Mesothelial cell of epicardium (in vitro differentiated cells): ENCODE data around the gene RAP1GAP2. TPM values are rescaled to one million over a fixed set of nuclear protein-coding genes. Genes with fewer than 3 reads are reported as not detected.
"Not testable (repeated sequence)": the region's sequence is repeated elsewhere in the genome, so short reads cannot be mapped to it uniquely, and the experiment has no call there.

Experiments
- DNase-seq, 2 experiments: peaks; one replicate each; pipeline ENCODE4 v3.0.0; 2021; ENCODE audit warnings: low spot score in 2 of 2; ENCODE audit not compliant: unreplicated experiment in 2 of 2
- H3K27ac Mint-ChIP-seq: 2 replicates; pipeline ENCODE4 v1.8.0; 2021; ENCODE audit warnings: mixed read lengths
- H3K27me3 Mint-ChIP-seq: 2 replicates; pipeline ENCODE4 v1.8.0; 2021; ENCODE audit warnings: low read depth, mixed read lengths
- H3K36me3 Mint-ChIP-seq: 2 replicates; pipeline ENCODE4 v1.8.0; 2021; ENCODE audit warnings: mixed read lengths
- H3K4me1 Mint-ChIP-seq: 2 replicates; pipeline ENCODE4 v1.8.0; 2021; ENCODE audit warnings: mixed read lengths
- H3K4me3 Mint-ChIP-seq: 2 replicates; pipeline ENCODE4 v1.8.0; 2021; ENCODE audit warnings: mild to moderate bottlenecking, moderate library complexity, mixed read lengths
- H3K9me3 Mint-ChIP-seq: 2 replicates; pipeline ENCODE4 v1.8.0; 2021; ENCODE audit warnings: mixed read lengths
- total RNA-seq: library from RNA; stranded (reverse); gene quantifications from 3 replicates; pipeline ENCODE4 v1.2.1, GENCODE V29; 2021
- TF ChIP-seq, protein P1 (sequence below): fragments of 200-600 bp; sonication (generic); IDR thresholded peaks from one replicate; pipeline ENCODE4 v1.5.0; 2021; ENCODE audit warnings: antibody characterized with exemption; ENCODE audit not compliant: unreplicated experiment

RAP1GAP2 gene
- total RNA-seq, 1 donor from 2014 or later: 7.1 TPM

DNA sequence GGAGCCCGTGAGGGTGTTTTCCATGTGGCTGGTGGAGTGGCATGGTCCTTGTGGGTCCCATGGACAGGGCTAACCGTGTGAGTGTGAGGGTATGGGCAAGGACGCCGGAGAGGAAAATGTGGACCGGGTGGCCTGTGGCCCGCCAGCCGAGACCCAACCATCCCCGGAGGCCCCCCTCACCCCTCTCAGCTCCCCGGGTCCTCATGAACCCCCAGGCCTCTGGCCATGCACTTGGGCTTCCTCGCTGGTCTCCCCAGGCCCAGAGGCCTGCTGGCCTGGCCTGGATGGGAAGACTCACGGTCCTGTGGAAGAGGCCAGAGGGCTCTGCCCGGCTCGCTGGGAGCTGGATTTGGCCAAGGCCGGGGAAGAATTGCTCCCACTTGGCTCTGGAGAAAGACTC lies 13.1 kb downstream of the RAP1GAP2 start:
- Mint-ChIP-seq H3K4me1 (peaks cover 3% of the 10 kb centered on the region), H3K9me3 (no peaks in the 10 kb centered on the region), H3K4me3 (no peak overlapping the region), H3K27ac (no peak overlapping the region), H3K36me3 (no peaks in the 10 kb centered on the region), H3K27me3 (no peaks in the 10 kb centered on the region)
- TF ChIP-seq, protein P1, sequence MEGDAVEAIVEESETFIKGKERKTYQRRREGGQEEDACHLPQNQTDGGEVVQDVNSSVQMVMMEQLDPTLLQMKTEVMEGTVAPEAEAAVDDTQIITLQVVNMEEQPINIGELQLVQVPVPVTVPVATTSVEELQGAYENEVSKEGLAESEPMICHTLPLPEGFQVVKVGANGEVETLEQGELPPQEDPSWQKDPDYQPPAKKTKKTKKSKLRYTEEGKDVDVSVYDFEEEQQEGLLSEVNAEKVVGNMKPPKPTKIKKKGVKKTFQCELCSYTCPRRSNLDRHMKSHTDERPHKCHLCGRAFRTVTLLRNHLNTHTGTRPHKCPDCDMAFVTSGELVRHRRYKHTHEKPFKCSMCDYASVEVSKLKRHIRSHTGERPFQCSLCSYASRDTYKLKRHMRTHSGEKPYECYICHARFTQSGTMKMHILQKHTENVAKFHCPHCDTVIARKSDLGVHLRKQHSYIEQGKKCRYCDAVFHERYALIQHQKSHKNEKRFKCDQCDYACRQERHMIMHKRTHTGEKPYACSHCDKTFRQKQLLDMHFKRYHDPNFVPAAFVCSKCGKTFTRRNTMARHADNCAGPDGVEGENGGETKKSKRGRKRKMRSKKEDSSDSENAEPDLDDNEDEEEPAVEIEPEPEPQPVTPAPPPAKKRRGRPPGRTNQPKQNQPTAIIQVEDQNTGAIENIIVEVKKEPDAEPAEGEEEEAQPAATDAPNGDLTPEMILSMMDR: no peak
- no peak for DNase-seq

DNA sequence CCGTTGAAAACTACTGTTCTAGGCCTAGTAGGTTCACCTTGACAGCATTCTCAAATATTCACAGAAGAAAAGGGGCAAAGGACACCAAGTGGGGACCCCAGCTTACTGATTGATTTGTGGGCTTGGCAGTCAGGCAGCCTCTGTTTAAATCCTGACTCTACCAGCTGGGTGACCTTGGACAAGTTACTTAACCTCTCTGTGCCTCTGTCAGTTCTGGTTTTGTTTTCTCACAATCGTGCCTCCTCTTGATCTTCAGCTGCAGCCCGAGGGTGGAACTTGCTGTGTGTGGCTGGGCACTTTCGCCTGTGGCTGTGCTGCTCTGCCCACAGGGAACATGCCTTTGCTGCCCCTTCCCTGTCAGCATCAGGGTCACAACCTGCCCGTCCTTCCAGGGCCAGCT lies 17.8 kb downstream of the RAP1GAP2 start:
- no peaks in the 10 kb centered on the region for H3K36me3 Mint-ChIP-seq
- no peaks in the 10 kb centered on the region for H3K9me3 Mint-ChIP-seq
- H3K4me1 Mint-ChIP-seq: peaks cover 6% of the 10 kb centered on the region

DNA sequence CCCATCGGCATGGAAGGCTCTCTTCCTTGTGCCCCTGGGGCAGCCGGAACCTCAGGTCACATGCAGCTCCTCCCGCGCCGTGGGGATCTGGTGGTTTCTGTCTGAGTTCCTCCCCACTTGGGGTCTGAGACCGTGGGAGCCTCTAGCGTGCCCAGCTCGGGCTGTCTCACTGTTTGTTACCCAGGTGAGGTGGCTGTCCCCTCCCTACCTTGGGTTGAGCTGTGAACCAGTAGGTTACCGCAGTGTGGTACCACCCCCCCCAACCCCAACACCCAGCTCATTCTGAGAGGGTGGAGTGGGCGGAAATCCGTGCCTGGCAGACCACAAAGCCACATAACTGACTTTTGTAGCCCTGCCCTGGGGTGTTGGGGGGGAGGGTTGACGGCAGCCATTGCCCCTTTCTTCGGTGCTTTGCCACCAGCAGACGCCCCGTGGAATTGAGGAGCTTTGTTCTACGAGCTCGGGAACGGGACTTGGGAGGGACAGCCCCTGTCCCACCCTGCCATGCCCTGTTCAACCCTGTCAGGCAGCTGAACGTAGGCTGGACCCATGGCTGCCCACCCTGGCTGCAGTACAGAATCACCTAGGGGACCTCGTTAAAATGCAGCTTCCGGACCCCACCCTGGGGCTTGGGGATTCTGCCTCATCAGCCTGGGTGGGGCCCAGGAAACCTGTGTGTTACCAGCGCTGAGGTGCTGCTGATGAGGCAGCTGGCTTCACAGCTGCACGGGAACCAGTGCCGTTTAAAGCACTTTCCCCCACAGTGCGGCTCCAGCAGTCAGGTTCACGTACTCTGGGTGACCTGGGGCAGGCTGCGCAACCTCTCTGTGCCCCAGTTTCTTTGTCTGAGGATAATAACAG lies 18.5 kb downstream of the RAP1GAP2 start:
- no peak overlapping the region for H3K4me3 Mint-ChIP-seq
- no peak overlapping the region for H3K27ac Mint-ChIP-seq
- peaks cover 6% of the 10 kb centered on the region for H3K4me1 Mint-ChIP-seq
- H3K9me3 Mint-ChIP-seq: no peaks in the 10 kb centered on the region
- TF ChIP-seq, protein P1: no peak
- H3K27me3 Mint-ChIP-seq: no peaks in the 10 kb centered on the region
- no peak for DNase-seq
- no peaks in the 10 kb centered on the region for H3K36me3 Mint-ChIP-seq

More for the DNA sequence above, 17.8 kb downstream of the RAP1GAP2 start:
- TF ChIP-seq, protein P1: no peak
- DNase-seq: no peak
- Mint-ChIP-seq H3K4me3 (no peak overlapping the region), H3K27ac (no peak overlapping the region), H3K27me3 (no peaks in the 10 kb centered on the region)

DNA sequence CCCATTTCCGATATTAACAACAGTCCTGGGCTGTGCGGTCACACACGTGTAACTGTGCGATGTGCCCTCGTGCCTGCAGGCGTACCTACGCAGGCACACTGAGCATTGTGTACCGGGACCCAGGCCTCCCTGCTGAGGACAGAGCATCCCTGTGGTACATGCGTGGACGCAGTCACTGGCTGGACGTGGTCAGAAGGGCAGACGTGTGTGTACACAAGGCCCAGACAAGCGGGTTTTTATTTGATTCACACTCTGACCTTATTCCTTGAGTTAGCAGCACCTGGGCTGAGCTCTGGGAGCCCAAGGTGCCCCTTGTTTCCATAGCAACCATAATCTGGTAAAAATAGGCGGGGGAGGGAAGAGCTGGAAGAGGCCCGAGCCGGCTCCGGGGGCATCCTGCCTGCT lies 19.5 kb downstream of the RAP1GAP2 start:
- no peaks in the 10 kb centered on the region for H3K27me3 Mint-ChIP-seq
- DNase-seq: no peak
- peaks cover 6% of the 10 kb centered on the region for H3K4me1 Mint-ChIP-seq
- H3K4me3 Mint-ChIP-seq: no peak overlapping the region
- no peak overlapping the region for H3K27ac Mint-ChIP-seq
- TF ChIP-seq, protein P1: no peak
- no peaks in the 10 kb centered on the region for H3K9me3 Mint-ChIP-seq
- H3K36me3 Mint-ChIP-seq: no peaks in the 10 kb centered on the region

DNA sequence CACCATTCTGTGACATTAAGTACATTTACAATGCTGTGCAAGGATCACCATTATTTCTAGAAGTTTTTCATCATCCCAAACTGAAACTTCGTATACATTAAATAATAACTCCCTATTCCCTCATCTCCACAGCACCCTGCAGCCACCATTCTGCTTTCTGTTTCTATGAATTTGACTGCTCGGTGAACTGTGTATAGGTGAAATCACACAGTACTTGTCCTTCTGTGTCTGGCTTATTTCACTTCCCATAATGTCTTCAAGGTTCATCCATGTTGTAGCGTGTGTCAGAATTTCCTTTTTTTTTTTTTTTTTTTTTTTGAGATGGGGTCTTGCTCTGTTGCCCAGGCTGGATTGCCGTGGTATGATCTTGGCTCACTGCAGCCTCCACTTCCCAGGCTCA lies 20.4 kb downstream of the RAP1GAP2 start:
- H3K9me3 Mint-ChIP-seq: no peaks in the 10 kb centered on the region
- peaks cover 6% of the 10 kb centered on the region for H3K4me1 Mint-ChIP-seq
- DNase-seq: no peak
- TF ChIP-seq, protein P1: no peak
- H3K27me3 Mint-ChIP-seq: no peaks in the 10 kb centered on the region
- H3K27ac Mint-ChIP-seq: no peak overlapping the region
- no peaks in the 10 kb centered on the region for H3K36me3 Mint-ChIP-seq
- H3K4me3 Mint-ChIP-seq: no peak overlapping the region

DNA sequence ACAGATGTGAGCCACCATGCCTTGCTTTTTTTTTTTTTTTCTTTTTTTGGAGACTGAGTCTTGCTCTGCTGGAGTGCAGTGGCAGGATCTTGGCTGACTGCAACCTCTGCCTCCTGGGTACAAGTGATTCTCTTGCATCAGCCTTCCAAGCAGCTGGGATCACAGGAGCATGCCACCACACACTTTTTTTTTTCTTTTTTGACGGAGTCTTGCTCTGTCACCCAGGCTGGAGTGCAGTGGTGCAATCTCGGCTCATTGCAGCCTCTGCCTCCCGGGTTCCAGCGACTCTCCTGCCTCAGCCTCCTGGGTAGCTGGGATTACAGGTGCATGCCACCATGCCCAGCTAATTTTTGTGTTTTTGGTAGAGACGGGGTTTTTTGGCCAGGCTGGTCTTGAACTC lies 23.1 kb downstream of the RAP1GAP2 start:
- H3K4me3 Mint-ChIP-seq, H3K27ac Mint-ChIP-seq, H3K4me1 Mint-ChIP-seq, H3K9me3 Mint-ChIP-seq, DNase-seq, H3K27me3 Mint-ChIP-seq, H3K36me3 Mint-ChIP-seq: not testable (repeated sequence)
